Vagina (tissue), 2 donors: Measurements from ENCODE around the gene SLC30A3.

Source experiments
- POLR2A ChIP-seq, 2 donors: fragments of 450-650 bp; IDR thresholded peaks; one replicate each; pipeline ENCODE4 v1.6.1; 2017; ENCODE audit warnings: antibody characterized with exemption in 2 of 2, mild to moderate bottlenecking in 2 of 2, moderate library complexity in 2 of 2
- POLR2AphosphoS5 ChIP-seq, 2 donors: sonication (generic); formaldehyde crosslinking; IDR thresholded peaks; one replicate each; pipeline ENCODE4 v1.9.0; 2017; ENCODE audit warnings: antibody characterized with exemption in 2 of 2, mild to moderate bottlenecking in 2 of 2, low read depth in 1 of 2; ENCODE audit not compliant: insufficient read depth in 1 of 2
- TF ChIP-seq, protein P1 (sequence below), 3 experiments: fragments of 450-650 bp in 2 of 3; fragments of 200-600 bp in 1 of 3; sonication (generic) in 1 of 3; IDR thresholded peaks; one replicate each; pipeline ENCODE4 v1.5.1; 2017 to 2019; ENCODE audit warnings: antibody characterized with exemption in 3 of 3, mild to moderate bottlenecking in 2 of 3, moderate library complexity in 2 of 3

GRCh38 chr2:27211241-27211942, 51.5 kb downstream of the SLC30A3 start:
- no peak for TF ChIP-seq POLR2AphosphoS5 (IDR thresholded peaks at IDR 0.05; ENCODE audit: insufficient read depth in 1 of 2, low read depth in 1 of 2)
- no peak for TF ChIP-seq POLR2A (IDR thresholded peaks at IDR 0.05)
- TF ChIP-seq, protein P1, sequence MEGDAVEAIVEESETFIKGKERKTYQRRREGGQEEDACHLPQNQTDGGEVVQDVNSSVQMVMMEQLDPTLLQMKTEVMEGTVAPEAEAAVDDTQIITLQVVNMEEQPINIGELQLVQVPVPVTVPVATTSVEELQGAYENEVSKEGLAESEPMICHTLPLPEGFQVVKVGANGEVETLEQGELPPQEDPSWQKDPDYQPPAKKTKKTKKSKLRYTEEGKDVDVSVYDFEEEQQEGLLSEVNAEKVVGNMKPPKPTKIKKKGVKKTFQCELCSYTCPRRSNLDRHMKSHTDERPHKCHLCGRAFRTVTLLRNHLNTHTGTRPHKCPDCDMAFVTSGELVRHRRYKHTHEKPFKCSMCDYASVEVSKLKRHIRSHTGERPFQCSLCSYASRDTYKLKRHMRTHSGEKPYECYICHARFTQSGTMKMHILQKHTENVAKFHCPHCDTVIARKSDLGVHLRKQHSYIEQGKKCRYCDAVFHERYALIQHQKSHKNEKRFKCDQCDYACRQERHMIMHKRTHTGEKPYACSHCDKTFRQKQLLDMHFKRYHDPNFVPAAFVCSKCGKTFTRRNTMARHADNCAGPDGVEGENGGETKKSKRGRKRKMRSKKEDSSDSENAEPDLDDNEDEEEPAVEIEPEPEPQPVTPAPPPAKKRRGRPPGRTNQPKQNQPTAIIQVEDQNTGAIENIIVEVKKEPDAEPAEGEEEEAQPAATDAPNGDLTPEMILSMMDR (IDR thresholded peaks at IDR 0.05), result no peak
